Activated T-cell treated with anti-CD3 and anti-CD28 coated beads for 24 hours (primary cell): Measurements from ENCODE around the gene ZFP36.
"Not testable (repeated sequence)": the region's sequence is repeated elsewhere in the genome, so short reads cannot be mapped to it uniquely, and the experiment has no call there.

Experiments used
- DNase-seq: peaks from one replicate; pipeline ENCODE4 v3.0.0-alpha.2; 2020; ENCODE audit warnings: low read depth

The ZFP36 gene, protein sequence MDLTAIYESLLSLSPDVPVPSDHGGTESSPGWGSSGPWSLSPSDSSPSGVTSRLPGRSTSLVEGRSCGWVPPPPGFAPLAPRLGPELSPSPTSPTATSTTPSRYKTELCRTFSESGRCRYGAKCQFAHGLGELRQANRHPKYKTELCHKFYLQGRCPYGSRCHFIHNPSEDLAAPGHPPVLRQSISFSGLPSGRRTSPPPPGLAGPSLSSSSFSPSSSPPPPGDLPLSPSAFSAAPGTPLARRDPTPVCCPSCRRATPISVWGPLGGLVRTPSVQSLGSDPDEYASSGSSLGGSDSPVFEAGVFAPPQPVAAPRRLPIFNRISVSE

DNA sequence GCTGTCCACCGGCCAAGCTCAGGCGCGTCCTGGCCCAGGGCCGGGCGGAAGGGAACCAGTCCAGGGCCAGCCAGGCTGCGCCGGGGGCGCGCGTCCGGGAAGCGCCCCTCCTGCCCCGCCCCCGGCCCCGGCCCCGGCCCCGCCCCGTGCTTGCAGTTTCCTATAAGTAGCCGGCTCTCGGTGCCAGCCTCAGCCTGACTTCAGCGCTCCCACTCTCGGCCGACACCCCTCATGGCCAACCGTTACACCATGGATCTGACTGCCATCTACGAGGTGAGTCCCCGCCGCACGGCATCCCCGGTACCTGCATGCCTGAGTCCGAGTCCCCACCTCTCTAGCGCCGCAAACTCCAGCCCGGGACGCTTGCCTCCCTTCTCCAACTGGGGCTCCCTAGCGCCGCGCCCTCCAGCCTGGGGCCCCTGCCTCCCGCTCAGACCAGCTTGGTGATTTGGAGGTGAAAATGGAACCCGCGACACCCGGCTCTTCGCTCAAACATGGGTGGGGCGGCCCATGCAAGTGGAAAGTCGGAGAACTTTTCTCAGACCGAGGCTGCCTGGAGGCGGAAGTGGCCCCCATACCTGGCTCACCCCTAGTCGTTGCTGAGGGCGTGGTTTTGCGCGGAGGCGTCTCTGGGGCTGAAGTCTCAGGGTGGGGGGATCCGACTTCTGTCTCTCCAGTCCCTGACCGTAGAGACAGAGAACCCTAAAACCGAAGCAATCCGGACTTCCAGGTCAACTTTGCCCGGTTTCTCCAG, at the start of gene ZFP36:
Gene ZFP36 (plus strand): TSS at position 192 of the 754 bp plus-strand sequence. CDS start 58 bp downstream, at position 250.
- DNase-seq, result peak; percentile 81

DNA sequence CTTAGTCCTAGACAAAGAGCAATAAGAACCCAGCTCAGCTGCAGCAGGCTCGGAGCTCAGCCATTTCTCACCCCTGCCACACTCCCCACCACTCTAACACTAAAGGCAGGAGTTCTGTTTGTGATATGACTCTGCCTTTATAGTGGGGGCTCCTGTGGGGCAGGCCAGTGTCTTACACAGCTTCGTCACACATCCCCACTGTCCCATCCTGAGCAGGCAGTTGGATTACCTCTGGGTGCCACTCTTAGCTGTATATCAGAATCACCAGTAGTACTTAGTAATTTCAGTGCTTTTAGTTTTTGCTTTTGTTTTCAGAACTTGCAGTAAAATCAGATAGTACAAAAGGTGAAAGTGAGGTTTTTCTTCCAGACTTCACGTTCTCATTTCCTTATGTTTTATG, 47.6 kb upstream of the ZFP36 start:
- no peak for DNase-seq

DNA sequence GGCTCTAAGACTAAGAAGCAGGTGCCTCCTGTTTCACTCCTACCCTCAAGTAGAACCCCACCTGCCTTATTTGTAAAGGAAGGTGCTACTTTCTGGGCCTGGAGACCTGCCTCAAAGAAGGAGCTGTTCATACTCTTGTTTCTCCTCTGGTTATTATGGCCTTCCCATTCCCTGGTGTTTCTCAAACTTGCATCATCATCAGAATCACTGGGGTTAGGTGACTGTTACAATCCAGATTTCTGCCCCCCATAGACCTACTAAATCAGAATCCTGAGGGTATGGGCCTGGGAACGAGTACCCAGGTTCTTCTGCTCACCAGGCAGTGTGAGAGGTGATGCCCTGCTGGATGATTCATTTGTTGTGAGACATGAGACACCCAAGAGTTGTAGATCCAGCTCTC, 46.0 kb upstream of the ZFP36 start:
- no peak for DNase-seq

DNA sequence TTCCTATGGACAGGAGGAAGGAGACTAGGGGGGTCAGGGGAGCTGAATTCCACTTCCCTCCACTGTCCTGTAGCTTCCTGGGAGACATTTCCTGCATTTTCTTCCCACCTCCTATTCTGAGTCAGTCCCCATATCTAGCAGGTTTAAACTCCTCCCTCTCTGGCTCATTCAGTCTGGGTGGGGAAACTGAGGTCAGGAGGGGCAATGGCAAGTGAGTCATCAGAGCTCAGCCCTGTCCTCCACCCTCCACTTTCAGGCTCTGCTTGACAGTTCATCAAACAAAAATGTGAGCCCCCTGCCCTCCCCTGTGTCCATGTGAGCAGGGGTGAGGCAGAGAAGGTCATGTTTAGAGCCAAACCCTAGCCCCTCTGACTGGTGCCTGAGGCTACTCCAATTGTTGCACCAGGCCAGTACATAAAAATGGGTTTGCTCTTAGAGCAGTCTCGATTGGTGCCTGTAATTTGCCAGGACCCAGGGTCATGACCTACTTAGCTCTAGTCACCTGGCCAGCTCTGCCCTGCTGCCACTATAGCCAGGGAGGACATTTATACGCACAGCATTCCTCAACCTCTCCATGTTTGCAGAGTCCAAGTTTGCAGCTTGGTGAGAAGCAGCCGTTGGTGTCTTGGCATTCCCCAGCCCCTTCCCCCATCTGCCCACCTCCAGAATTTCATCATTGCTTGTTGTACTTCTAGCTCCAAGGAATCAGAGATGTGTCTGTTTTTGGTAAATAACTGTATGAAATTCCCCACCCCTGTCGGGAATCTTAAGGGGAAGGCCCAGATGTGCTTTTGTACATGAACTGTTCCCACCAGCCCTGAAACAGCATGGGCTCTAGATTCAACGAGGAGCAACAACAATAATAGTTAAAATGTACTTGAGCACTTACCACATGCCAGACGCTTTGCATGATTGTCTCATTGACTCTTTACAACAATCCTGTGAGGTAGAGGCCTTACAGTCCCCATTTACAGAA, 43.7 kb upstream of the ZFP36 start:
- DNase-seq, result no peak

DNA sequence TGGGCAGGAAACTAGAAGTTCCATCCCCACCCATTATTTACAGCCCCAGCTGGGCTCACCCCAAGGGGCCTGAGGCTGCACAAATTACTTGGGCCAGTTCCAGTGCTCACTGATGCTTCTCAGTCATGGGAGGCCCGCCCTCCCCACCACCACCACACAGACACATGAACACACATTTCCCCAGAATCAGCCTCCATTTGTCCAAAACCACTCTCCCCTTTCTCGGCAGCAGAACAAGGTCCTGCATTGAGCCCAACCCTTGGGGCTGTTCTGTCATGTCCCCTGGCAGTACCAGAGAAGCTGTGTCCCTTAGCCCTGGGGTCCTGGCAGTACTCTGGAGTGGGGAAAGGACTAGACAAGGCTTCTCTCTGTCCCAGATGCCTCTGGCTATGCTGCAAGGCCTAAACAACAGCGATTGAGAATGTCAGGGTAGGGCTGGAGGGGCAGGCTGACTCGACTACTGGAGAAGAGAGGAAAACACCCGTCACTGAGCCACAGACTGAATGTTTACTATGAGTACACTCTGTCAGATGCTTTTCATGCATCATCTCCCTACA, 42.7 kb upstream of the ZFP36 start:
- no peak for DNase-seq

DNA sequence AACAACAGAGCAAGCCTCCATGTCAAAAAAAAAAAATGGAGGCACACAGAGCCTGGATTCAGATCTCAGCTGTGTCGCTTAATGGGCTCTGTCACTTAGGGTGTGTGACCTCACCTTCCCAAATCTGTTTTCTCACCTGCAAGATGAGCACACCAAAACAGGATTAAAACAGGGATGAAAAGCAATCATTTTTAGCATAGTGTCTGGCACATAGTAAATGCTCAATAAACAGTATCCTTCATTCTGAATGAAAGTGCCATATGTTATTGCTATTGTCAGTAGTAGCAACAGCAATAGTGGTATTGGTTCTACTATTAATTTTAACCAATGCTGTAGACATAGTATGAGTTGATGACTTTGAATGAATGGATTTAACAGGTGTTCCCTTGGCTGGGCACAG, 41.1 kb upstream of the ZFP36 start:
- no peak for DNase-seq

DNA sequence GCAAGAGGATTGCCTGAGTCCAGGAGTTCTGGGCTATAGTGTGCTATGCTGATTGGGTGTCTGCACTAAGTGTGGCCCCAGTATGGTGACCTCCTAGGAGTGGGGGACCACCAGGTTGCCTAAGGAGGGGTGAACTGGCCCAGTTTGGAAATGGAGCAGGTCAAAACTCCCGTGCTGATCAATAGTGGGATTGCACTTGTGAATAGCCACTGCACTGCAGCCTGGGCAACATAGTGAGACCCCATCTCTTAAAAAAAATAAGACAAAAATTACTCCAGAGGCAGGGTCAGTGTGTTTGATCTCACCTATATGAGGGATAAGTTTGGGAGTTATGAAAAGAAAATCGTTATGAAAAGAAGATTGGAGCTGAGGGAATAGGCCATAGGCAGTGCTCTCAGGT, 37.4 kb upstream of the ZFP36 start:
- no peak for DNase-seq

DNA sequence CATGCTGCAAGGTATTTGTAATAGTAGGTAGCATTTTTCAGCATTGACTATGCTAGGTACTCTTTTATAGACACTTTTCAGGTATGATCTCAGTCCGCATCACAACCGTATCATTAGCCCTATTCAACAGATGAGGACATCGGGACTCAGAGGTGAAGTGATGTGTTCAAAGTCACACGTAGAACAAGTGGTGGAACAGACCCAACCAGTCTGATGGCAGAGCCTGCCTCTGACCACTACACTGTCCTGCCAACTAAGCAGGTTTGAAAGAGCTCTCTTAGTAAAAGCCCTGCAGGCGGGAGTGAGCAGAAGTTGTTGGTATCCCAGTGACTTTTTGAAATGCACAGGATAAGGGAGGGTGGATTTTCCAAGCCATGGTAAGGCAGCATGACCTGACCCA, 35.9 kb upstream of the ZFP36 start:
- DNase-seq, result no peak

DNA sequence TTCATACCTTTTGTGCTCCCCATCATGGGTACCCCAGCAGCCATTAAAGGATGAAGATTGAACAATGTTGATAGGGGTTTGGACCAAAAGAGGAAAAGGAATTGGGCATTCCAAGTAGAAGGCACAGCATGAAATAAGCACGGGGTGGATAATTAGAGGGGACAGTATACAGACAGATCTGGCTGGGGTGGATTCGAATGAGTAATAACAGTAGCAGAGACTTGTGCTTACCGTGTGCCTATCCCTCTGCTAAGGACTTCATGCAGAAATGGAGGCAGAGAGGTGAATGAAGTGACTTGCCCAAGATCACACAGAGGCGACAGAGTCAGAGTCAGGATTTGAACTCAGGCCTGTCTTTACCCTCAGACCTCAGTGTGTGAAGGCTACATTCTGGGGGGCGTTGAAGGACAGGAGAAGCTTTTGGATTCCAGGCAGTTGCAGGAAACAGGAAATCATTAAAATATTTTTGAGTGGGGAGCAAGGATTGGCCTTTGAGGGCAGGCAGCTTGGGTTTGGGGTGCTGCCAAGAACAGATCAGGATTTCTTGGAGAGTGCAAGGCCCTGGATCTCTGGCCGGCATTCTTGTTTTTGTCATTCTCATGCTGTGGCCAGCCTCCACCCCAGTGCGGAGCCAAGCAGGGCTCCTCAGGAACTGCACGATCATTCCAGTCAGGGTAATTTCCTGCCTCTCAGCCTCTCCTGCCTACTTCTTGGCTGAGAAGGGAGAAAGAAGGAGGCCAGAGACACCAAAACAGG, 34.4 kb upstream of the ZFP36 start:
- DNase-seq, result no peak

DNA sequence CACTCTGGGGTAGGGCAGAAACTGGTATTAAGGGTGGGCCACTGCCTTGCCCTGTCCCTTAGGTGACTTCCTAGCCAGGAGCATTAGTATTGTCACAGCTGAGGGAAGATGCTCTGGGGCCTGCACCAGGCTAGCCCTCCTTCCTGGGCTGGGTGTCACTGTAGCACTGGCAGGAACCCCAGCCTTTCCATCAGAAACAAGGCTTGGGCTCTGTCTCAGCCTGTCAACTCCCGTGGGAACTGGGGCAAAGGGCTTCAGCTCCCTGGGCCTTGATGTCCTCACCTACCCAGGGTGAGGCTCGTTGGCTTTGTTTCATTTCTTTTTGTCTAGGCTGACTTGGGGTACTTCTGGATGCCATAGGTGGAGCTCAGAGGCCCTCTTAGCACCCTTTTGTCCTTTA, 33.7 kb upstream of the ZFP36 start:
- DNase-seq, result no peak

DNA sequence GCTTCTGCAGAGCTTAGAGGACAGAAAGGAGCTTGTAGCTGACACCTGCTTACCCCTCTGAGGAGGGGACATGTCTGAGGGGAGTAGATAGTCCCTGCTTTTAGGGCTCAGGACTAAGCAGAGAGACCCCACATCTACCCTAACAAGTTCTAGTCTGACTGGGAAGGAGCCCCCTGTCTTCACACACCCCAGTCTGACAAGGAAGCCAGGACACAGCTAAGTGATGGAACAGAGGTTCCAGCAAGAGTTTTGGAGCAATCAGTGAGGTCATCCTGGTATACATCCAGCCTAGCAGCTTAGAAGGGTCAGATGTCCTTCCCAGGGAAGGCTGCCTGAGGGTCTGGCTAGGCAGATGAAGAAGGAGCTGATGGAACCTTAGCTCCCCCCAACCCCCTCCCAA, 30.7 kb upstream of the ZFP36 start:
- DNase-seq, result no peak

DNA sequence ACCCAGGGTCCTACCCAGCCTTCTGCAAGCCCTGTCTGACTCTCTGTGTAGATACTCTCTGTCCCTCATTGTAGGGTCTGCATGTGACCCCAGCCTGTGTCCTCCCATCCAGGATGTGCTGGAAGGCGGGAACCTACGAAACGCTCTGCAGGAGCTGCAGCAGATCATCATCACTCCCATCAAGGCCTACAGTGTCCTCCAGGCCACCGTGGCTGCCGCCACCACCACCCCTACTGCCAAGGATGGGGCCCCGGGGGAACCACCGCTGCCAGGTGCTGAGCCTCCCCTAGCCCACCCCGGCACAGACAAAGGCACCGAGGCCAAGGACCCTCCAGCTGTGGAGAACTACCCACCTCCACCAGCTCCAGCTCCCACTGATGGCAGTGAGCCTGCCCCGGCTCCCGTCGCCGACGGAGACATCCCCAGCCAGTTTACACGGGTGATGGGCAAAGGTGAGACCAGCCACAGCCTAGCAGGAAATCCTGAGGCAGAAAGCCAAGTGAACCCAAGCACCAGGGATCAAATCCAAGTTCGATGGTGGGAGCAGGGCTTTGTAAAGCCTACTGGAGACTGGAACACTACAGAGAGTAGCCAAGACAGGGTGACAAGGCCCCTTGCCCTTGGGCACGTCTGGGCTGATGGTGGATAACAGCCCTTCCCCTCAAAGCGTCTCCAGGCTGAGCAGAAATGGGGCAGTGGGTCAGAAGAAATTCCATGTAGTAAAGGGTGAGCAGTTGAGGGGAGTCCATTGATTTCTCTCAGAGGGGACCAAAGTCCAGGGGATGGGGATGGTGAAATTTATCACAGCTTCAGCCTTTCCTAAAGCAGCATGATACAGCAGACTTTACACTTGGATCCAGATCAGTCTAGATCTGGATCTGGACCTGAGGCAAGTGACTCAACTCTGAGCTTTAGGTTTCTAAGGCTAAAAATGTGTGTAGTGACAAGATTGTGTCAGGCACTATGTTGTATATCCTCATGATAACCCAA, 29.0 kb upstream of the ZFP36 start:
- DNase-seq, result no peak

DNA sequence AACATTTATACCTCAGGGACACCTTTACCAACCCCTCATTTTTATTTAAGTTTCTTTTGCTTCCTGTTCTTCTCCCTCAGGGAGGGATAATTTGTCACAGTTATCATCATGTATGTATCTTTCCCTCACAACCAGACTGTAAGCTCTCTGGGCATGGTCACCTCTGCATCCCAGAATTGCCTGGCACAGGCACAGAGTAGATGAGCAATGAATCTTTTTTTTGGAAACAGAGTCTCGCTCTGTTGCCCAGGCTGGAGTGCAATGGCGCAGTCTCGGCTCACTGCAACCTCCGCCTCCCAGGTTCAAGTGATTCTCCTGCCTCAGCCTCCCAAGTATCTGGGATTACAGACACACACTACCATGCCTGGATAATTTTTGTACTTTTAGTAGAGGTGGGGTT, 27.3 kb upstream of the ZFP36 start:
- not testable (repeated sequence) for DNase-seq

DNA sequence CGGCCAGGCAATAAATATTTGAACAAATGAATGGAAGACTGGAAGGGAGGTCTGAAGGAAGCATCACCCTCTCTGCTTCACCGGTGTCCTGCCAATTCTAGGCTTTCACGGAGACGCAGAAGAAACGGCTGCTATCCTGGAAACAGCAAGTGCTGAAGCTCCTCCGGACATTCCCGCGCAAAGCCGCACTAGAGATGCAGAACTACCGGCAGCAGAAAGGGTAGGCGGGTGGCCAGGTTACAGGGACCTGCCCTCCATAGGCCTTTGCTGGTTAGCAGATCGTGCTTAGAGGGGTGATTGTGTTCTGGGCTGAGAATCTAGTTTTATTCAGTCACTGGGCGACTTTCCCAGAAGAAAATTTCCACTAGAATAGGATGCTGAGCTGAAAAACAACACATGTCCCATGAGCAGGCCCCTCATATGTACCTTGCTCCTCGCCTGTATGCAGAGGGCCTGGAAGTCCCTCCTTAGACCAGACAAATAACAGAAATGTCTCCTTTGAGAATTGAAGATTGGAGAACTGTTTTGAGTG, 26.7 kb upstream of the ZFP36 start:
- no peak for DNase-seq

DNA sequence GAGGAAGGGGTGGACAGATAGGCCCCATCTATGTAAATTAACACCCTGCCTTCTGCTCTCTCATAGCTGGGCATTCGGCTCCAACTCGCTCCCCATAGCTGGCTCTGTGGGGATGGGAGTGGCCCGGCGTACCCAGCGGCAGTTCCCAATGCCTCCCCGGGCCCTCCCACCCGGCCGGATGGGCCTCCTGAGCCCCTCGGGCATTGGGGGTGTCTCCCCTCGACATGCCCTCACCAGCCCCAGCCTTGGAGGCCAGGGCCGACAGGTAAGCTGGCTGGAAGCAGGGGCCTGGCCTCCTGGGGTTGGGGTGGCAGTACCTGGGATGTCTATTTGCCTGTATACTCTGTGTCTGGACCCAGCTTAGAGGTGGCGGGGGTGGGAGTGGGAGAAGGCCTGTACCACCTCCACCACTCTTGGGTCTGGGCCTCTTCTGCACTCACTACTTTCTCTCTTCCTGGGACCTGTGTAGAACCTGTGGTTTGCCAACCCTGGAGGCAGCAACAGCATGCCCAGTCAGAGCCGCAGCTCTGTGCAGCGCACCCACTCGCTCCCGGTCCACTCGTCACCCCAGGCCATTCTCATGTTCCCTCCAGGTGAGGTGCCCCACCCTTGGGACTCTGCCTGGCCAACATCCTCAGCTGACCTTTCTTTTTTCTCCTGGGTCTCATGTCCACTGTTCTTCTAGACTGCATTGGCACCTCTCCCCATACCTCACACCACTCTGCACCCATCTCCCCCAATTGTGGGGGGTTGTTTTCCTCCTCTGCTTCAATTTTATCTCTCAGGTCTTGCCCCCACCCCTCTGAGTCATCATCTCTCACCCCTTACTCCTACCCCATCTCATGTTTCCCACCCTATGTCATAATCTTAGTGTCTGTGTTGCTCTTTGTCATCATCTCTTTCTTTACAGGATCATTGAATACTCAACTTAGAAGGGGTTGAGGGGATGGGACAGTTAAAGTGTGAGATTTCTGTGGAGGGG, 25.8 kb upstream of the ZFP36 start:
- DNase-seq, result no peak

DNA sequence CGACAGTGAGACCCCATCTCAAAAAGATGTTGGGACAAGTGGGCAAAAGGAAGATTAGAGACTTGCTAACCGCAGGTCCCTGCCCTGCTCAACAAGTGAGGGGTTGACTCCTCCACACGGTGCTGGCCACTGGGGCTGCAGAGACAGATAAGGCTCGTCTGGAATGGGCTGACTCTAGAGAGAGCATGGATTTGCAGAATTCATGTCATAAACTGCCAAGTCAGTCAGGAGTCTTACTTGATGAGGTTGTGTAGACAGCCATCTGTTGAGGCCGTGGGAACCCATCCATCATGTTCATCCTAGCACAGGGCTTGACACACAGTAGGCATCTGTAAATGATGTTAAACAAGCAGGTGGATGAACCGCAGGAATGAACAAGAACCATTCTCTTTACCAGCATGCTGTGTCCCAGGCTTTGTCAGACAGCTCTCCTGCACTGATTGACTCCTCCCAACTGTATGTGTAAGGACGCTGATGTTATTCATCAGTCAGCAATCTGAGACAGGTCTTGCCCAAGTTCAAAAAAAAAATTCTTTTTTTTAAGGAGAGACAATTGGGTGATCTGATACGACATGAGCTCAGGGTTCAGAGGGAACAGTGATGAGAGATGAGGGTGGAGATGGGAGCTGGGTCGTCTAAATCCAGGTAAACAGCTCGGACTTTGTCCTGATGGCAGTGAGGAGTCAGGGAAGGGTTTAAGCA, 24.6 kb upstream of the ZFP36 start:
- no peak for DNase-seq

DNA sequence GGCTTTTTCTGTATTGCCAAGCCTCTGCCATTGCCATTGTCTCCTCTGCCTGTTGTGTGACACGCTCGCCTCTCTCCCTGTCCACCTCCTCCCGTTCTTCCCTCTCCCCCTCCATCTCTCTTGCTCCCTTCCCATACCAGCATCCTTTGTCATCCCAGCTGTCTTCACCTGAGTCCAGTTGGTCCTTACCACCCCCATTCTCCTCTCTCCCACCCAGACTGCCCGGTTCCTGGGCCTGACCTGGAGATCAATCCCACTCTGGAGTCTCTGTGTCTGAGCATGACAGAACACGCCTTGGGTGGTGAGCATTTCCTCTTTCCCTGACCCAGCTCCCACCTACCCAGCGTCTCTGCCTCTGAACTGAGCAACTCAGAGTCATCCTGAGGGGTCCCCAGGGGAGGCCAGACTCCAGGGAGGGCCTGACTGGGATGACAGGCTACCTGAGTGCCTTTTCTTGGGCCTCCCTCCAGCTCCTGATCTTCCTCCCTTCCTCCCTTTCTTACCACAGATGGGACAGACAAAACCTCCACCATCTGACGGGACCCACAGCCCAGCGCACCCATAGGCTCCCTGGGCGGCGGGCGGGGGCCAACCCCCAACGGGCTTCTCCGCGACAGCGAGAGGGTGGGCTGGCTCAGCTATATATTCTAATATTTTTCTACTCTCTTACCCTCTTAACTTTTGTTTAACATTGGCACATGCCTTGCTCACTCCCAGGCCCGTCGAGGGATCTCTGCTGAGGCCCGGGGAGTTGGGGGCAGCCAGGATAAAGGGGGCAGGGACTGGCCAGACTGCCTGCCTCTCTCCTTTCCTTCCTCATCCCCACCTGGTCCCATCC, 23.4 kb upstream of the ZFP36 start:
- DNase-seq, result no peak
